Measurements from ENCODE around the gene BARD1.

DNA sequence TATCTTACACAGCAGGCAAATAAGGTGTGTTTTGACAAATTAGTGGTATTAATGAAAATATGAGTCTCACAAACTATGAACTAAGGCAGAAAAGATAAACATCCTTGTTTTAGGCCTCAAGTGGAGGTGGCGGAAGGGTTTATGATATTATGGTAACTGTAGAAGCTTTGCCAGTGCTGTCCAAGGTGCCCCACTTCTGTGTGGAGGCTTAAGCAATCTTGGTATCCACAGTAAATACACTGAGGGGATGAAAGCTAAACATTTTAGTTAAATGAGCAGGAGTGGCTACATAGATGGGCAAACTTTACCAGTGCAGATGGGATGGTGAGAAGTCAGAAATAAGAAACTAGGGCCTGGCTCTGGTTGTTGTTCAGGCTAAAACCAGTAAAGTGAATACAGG lies 84.7 kb downstream of the BARD1 start:
- TF ChIP-seq PATZ1 (CRISPR knock-in tag; IDR thresholded peaks at IDR 0.05; ENCODE audit: borderline replicate concordance): no peak
- no peak for TF ChIP-seq ZFP3 (CRISPR knock-in tag; IDR thresholded peaks at IDR 0.05)
- TF ChIP-seq, protein P1, sequence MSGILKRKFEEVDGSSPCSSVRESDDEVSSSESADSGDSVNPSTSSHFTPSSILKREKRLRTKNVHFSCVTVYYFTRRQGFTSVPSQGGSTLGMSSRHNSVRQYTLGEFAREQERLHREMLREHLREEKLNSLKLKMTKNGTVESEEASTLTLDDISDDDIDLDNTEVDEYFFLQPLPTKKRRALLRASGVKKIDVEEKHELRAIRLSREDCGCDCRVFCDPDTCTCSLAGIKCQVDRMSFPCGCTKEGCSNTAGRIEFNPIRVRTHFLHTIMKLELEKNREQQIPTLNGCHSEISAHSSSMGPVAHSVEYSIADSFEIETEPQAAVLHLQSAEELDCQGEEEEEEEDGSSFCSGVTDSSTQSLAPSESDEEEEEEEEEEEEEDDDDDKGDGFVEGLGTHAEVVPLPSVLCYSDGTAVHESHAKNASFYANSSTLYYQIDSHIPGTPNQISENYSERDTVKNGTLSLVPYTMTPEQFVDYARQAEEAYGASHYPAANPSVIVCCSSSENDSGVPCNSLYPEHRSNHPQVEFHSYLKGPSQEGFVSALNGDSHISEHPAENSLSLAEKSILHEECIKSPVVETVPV (CRISPR knock-in tag; IDR thresholded peaks at IDR 0.05): no peak
- TF ChIP-seq TCF4 (CRISPR knock-in tag; IDR thresholded peaks at IDR 0.05; ENCODE audit: borderline replicate concordance): no peak
- TF ChIP-seq SNAI2 (CRISPR knock-in tag; IDR thresholded peaks at IDR 0.05): no peak
- TF ChIP-seq RARB (CRISPR knock-in tag; IDR thresholded peaks at IDR 0.05): no peak
- no peak for TF ChIP-seq TSHZ2 (CRISPR knock-in tag; IDR thresholded peaks at IDR 0.05)
